ENCODE measurements around the gene CFAP221.

The CFAP221 gene

DNA sequence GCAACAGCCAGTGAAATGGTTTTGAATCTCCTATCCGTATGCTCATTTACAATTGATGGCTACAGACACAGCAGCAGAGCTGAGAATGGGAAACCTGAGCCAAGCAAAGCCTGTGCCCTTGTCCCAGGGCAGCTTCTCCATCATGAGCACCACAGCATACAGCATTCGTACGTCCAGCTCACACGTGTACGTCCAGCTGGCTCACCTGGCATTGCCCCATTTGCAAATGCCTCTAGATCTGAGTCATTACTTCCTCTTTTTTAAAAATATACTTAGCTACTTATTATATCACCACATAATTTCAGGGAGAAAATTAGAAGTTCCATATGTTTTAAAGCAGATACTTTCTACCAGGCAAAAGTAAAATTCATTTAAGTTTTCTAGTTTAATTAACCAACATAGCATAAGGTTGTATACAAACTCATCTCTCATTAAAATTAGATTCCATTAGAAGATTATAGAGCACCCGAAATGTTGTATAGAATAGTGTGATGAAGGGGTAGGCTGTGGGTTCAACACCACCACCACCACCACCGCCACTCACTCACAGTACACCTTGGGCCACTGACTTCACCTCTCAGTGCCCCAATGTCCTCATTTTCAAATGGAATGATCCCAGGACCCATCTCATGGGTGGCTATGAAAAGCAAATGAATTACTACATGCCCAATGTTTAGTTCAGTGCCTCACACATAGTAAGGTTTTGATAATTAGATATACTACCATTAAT is 103.4 kb downstream of the CFAP221 start:
- no peak for DNase-seq

DNA sequence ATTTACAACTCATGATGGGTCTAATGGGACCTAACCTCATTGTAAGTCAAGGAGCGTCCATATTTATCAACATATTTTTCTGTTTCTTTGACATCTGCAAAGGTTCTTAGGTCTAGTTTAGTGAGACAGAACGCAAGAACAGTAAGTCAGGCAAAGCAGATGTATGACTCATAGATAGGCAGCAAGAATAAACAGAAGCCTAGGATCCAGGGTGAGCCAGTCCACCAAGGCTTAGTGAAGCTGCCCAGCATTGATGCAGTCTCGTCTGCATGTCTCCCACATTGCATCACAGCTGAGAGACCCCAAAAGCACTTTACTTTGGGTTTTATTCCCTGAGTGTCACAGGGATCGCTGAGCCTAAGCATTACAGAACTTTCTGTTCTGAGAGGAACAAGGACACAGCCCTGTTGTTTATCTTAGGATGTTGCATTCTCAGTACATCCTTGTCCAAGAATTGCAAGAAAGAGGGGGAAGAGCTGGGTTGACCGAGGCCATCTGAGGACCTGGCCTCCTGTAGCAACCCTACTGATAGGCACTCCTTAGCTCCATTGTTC is 105.2 kb downstream of the CFAP221 start:
- no peak for DNase-seq

DNA sequence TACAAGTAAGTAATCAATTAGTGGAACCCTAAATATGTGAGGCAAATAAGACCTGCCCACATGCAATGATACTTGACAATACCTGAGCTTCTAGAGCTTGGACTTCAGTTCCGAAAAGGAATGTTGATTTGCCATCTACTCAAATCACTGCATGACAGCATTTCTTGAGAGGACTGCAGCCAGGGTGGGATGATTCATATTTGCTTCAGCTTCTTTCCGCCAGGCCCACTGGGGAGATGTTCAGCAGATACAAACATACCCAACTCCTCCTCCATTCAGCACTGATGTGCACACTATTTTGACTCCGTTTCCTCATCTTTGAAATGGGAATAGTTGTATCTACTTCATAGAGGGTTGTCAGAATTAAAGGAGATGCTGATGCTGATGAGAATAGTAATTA is 106.0 kb downstream of the CFAP221 start:
- DNase-seq, result no peak

DNA sequence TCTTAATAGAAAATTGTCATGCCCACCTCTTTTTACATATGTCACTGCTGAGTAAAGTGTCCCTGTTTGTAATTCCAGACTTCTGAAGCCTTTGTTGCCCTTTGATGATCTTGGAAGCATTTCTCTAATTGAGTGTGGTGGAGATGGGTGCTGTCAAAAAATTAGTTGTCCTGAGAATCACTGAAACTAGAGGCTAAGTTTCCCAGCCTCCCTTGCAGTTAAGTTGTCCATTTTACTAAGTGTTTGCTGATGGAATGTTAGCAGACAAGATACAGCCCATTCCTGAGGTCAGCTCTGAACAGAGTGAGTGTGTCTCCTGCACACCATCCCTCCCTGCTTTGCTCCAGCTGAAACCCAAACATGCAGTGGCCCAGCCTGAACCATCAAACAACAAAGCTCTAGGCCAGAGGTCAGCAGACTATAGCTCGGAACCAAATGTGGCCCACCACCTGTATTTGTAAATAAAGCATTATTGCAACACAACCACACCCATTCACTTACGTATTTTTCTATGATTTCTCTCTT is 106.7 kb downstream of the CFAP221 start:
- no peak for DNase-seq

DNA sequence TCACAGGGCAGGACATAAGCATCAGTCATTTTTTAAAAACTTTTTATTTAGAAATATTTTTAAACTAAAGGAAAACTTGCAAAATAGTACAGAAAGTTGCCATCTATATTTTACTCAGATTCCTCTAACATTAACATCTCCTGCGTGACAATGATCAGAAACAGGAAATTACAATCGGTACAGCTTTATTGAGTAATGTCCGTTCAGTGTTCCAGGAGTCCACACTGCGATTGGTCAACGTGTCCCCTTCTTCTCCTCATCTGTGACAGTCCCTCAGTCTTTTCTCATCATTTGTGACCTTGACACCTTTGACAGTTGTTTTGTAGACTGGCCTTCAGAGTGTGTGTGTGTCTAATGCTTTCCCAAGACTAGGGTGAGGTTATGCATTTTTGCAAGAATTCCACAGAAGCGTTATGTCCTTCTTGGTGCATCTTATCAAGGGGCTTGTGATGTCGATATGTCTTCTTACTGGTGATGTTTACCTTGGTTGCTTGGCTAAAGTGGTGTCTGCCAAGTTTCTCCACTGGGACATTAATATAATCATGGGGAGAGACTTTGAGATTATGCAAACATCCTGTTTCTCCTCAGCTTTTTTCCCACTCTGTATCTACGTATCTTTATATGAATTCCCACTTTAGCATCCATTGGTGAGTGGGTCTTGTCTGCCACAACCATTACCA is 113.4 kb downstream of the CFAP221 start:
- DNase-seq, result no peak

DNA sequence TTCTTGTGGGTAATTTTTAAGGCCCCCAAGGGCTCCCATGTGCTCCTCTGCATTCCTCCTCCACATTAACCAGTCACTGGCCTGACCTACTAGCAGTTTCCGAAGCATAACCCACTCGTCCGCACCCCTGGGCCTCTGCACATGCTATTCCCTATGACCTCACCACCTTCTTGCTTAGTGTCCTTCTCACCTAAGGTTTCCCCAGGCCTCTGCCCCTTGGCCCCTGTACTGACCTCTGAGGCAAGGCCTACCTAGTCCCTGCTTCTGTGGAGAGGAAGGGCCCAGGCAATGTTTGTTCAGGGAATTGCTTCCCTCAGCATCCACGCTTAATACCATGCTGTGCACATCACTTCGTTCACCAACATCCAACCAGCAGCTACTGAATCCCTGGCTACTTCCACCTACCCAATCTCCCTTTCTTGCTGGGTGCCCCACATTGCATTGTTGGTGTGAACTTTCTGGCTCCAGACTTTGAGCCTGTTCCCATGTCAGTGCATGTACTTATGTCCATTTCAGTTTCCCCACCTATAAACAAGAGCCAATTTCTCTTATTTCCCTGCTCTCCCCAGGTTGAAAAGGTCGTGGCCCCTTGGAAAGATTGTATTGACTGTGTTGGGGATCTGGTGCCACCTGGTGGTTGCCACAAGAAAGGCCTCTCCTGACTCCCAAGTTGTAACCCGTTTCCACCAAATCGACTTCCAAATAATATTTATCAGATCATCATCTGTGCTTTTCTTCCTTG is 115.5 kb downstream of the CFAP221 start:
- peak; percentile 62 for DNase-seq

DNA sequence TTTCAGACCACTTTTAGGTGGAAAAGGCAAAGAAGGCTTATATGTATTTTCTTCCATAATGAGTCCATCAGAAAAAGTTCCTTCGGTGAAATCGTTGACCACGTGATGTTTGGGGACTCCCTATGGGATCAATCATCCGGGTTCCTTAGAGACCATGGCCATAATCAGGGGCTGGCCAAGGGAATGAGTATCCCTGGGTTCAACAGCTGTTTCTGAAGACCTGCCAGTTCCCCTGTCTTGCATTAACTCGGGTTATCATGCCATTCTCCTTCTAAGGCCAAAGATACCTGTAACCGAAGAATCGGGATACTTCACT is 116.1 kb downstream of the CFAP221 start:
- DNase-seq, result no peak

DNA sequence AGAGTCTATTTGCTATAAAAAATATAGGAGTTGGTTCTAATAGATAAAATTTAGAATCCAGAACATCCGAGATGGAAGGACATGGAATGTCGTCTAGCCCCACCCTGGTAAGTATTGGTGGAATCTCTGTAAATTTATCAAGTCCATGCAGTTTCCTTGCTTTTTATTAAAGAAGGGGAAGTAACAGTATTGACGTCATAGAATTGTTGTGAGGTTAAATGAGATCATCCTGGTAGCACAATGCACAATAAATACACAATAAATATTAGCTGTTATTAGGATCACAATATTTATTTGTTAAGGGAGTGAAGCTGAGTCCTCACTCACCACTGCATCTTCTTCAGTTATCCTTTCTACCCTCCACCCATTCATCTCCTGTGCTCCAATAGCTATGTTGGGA is 118.0 kb downstream of the CFAP221 start:
- DNase-seq, result no peak

DNA sequence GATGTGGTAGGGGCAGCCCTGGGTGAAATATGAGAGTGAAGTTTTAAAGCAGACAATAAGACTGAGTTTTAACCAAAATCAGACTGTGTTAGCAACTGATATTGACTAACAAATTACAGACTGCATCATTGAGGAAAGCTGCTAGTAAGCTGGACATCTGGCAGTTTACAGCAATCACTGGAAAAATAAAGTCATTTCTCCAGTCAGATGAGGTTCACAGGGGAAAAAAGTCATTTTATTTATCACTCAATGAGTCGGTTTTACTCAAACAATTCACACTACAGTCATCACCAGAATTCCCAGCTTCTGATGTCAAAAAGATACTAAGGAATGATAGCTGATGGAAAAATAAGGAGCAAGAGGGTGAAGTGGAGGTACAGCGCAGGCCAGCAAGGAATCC is 124.3 kb downstream of the CFAP221 start:
- no peak for DNase-seq

DNA sequence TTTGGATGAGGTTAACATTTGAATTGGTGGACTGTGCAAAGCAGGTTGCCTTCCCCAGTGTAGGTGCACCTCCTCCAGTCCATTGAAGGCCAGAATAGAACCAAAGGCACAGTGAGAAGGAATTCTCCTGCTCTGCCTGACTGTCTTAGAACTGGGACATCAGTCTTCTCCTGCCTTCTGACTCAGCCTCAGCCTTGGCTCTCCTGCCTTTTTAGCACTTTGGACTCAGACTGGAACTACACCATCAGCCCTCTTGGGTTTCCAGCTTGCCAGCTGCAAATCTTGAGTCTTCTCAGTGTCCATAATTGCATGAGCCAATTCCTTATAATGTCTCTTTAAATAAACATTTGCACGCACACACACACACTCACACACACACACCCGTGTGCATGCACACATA is 126.8 kb downstream of the CFAP221 start:
- DNase-seq, result no peak

DNA sequence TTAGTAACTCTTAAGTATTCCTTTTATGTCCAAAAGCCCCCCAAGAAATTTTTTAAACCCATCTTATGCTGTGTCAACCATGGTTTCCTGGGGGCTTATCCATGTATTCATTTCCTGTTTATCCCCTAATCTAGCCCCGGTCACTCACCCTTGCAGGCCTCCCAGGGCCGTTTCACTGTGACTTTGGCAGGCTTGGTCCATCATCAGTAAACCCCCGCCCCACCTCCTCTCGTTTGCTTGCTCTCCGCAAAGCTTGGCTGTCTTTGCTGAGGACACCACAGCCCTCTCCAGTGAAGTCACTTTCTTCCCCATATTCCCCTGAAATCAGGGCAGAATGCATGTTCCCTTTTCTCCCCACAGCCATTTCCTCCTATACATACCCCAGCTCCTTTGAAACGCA is 127.5 kb downstream of the CFAP221 start:
- no peak for DNase-seq

DNA sequence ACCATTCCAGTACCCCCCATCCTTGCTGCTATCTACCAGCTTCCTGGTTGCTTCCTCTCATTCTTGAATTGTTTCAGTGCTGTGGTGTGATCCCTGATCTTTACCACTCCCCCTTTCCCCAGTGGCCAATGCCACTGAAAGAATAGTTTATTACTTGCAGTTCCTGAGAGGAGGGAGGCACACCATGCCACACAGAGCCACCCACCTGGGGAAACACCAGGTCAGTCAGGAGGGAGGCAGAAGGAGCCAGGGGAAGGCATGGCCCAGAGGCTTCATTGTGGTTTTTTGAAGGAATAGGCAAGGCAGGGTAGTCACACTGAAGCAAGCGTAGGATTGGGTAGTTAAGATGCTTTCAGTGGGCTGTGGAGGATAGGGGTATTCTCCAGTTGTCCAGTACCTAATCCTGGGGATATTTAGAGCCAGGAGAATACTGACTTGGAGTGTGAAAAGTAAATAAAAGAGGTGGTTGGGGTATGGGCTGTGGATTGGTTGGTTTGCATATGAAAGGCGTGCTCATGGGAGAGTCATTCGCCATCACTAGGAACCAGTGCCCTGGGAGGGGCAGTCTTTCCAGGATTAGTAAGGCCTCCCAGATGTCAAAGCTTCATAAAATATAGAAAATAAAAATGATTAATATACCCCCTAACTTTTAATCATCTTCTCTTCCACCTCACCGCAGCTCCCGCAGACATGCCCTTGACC is 128.1 kb downstream of the CFAP221 start:
- DNase-seq, result no peak

DNA sequence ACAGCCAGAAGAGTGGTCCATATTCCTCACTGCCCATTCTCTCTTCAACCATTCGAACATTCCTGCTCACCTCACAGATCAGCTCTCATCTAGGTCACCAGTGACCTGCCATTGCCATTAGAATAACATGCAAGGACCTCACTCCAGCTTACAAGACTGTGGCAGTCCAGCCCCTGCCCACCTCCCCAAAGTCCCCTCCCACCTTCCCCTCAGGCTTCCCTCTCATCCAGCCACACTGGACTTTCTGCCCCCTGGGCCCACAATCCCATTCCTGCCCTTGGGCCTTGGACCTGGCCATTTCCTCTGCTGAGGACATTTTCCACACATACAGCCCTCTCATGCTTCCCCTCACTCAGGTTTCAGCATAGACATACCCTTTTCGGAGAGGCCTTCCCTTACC is 129.5 kb downstream of the CFAP221 start:
- no peak for DNase-seq

DNA sequence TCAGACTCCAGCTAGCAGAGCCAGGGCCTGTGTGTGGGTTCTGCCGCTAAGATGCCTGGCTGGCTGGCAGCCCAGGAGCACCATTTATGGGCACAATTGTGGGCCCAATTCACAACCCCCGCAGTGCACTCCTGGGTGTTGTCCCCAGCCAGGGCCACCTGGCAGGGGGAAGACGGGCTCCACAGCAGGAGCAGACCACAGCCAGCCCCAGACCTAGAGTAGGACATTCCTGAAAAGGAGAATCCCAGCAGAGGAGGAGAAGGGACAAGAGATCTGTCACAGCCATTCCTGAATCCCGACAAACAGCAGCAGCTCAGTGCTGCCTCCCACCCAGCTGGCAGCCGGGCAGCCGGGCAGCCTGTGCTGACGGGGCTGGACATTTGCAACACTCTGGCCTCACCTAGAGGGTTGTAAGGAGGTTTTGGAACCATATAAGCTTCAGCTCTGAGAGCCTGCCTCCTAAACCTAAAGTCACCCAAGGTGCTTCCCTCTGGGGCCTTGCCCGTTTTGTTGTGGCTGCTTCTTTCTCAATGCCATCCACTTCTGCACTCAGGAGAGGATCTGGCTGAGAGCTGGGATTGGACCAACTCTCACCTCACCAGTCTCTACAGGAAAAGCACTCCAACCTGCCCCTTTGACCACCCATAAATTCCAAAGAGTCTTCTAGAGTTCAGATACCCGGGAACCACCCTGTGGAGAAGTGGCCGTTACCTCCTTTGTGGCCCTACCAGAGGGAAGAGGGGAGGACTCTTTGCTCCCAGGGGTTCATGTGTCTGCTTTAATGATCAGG is 130.7 kb downstream of the CFAP221 start:
- no peak for DNase-seq

DNA sequence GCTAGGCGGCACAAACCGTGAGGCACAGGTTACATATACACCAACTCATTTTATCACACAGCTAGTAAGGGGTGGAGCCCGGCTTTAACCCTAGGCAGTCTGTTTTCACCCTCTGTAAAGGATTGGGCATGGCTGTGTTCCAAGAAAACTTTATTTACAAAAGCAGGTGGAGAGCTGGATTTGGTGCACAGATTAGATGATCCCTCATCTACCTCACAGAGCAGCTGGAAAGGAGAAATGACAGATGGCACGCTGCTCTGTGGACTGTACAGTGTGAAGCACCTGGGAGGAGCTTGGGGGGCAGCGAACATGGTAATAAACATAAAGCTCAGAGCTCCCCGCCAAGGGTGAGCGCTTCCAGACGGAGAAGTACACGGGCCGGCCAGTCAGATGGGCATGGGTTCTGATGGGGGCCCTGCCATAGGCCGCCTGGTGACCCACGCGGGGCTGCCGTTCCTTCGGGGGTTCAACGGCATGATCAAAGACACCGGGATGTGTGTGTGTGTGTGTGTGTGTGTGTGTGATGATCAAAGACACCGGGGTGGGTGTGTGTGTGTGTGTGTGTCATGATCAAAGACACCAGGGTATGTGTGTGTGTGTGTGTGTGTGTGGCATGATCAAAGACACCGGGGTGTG is 133.9 kb downstream of the CFAP221 start:
- no peak for DNase-seq

DNA sequence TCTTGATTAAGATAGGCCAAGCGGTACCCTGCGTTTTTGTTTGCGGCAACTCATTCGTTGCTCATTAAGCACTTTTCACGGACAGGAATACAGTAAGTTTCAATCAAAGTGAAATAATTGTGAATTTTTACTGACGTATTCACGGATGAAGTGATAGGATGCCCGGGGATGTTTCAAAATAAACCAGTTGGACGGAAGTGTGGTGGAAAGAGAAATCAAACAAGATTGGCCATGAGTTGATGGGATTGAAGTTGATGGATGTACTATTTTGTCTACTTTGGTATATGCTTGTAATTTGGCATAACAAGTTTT is 135.2 kb downstream of the CFAP221 start:
- no peak for DNase-seq

DNA sequence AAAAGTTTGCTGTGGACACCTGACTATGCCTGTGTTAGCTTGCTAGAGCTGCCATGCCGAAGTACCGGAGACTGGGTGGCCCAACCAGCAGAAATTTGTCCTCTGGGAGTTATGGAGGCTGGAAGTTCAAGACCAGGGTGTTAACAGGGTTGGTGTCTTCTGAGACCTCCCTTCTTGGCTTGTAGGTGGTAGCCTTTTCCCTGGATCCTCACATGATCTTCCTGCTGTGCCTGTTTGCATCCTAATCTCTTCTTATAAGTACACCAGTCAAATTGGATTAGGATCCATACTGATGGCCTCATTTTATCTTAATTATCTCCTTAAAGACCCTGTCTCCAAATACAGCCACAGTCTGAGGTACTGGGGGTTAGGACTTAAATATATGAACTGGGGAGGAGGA is 135.6 kb downstream of the CFAP221 start:
- no peak for DNase-seq

DNA sequence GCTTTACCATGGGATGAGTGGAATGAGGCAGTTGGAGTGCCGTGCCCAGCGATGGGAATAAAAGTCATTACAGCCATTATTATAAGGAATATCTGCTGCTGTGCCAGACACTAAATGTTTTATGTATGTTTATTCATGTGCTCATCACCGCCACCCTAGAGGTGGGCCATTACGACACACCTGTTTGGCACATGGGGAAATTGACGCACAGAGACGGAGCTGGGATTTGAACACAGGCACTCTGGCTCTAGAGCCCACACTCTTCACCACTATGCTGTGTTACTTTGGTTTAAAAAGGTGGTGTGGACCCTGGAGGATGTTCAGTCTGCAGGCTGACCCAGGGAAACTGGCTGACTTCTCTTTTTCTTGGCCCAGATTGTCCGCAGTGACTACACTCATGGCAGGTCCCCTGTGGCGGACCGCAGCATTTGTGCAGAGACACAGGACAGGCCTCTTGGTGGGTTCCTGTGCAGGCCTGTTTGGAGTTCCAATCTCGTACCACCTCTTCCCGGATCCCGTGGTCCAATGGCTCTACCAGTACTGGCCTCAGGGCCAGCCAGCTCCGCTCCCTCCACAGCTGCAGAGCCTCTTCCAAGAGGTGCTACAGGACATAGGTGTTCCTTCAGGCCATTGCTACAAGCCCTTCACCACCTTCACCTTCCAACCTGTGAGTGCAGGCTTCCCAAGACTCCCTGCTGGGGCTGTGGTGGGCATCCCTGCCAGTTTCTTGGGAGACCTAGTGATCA is 136.4 kb downstream of the CFAP221 start:
- no peak for DNase-seq

DNA sequence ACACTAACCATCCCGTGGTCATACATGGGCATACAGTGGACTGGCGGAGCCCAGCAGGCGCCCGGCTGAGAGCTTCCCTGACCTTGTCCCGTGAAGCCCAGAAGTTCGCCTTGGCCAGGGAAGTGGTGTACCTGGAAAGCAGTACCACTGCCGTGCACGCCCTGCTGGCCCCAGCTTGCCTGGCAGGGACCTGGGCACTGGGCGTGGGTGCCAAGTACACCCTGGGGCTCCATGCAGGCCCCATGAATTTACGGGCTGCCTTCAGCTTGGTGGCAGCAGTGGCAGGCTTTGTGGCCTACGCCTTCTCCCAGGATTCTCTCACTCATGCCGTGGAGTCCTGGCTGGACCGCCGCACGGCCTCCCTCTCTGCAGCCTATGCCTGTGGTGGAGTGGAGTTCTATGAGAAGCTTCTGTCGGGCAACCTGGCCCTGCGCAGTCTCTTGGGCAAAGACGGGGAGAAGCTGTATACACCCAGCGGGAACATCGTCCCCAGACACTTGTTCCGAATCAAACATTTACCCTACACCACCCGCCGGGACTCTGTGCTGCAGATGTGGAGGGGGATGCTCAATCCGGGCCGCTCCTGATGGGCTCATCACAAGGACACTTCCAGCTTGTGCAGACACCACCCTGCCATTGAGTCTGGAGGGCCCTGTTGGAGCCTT is 137.1 kb downstream of the CFAP221 start:
- DNase-seq, result no peak

DNA sequence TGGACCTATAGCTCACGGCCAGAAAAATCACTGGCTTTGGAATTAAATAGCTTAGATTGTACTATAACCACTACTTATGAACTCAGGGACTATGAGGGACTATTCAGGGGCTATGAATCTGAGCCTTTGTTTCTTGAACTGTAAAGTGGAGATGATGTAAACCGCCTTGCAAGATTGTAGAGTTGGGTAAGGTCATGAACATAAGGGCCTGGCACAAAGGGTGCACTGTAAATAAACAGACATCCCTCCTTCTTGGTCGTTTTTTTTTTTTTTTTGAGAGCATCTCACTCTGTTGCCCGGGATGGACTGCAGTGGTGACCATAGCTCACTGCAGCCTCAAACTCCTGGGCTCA is 137.6 kb downstream of the CFAP221 start:
- DNase-seq, result no peak

DNA sequence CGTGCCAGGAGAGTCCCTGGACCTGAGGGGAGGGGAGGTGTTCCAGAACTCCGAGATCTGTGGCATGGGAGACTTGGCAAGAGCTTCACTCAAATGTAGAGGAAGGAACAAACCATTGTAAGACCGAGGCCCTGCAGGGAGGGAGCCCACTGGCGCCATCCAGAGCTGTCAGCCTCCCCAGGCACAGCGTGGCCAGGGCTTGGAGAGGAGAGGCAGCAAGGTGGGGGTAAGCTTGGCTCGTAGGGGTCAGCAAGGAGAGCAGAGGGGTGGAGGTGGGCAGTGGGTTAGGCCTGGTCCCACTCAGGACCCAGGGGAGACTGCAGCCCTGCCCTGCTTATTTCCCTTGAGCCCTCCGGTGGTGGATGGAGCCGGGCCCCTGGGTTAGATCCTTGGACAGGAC is 138.3 kb downstream of the CFAP221 start:
- DNase-seq, result no peak
